A549 (cell line): Measurements from ENCODE around the gene NIPAL1. TPM values are rescaled to one million over a fixed set of nuclear protein-coding genes. Genes with fewer than 3 reads are reported as not detected.

Experiments used
- ATAC-seq, 2 experiments: fragments of 200-7000 bp in 1 of 2; fragments of >200 bp in 1 of 2; cut with Nextera tagmentation in 1 of 2; cut with Tn5 transposase in 1 of 2; 3 replicates each; pipeline versions ENCODE4 v1.8.0 to v1.9.1; 2018 to 2020; ENCODE audit warnings: mild to moderate bottlenecking in 1 of 2, moderate library complexity in 1 of 2
- CTCF ChIA-PET: fragments of 300-600 bp; sonication (Branson Sonifier 250); formaldehyde crosslinking; extraction: SDS; loops from one replicate; lab custom pipeline; 2021; ENCODE audit warnings: antibody characterized with exemption, inconsistent platforms; lab: Yijun Ruan, JAX
- POLR2A ChIA-PET: fragments of 350-600 bp; formaldehyde crosslinking; extraction: SDS; loops from one replicate; lab custom pipeline; 2021; ENCODE audit warnings: antibody characterized with exemption, inconsistent platforms; lab: Yijun Ruan, JAX
- DNase-seq, 2 experiments: peaks; one replicate each; pipeline versions ENCODE4 v3.0.0 to v3.0.0-alpha.2; 2011 to 2016; ENCODE audit warnings: low read depth in 1 of 2, low spot score in 1 of 2
- FAIRE-seq: peaks from 2 replicates; lab custom pipeline; 2011; peaks lifted over from hg19 to GRCh38; lab: Jason Lieb, UNC
- H3K27ac ChIP-seq, 2 experiments: fragments of >200 bp; sonication (Bioruptor Twin); formaldehyde crosslinking; 3 replicates each; pipeline ENCODE4 v1.5.1; 2016 to 2017
- H3K4me1 ChIP-seq: fragments of >200 bp; sonication (Bioruptor Twin); formaldehyde crosslinking; 3 replicates; pipeline ENCODE4 v1.6.1; 2016
- H3K4me2 ChIP-seq: fragments of >200 bp; sonication (Bioruptor Twin); formaldehyde crosslinking; 3 replicates; pipeline ENCODE4 v1.6.1; 2016
- H3K4me3 ChIP-seq: fragments of >200 bp; sonication (Bioruptor Twin); formaldehyde crosslinking; 3 replicates; pipeline ENCODE4 v1.5.1; 2016
- H3K9me3 ChIP-seq: fragments of >200 bp; sonication (Bioruptor Twin); formaldehyde crosslinking; 3 replicates; pipeline ENCODE4 v1.6.1; 2016
- CBX2 ChIP-seq: fragments of 200-600 bp; sonication (generic); IDR thresholded peaks from 2 replicates; pipeline ENCODE4 v1.6.1; 2016; ENCODE audit warnings: low read depth, mild to moderate bottlenecking, borderline replicate concordance
- EHF ChIP-seq: fragments of 250-450 bp; sonication (Bioruptor Pico); IDR thresholded peaks from 2 replicates; pipeline ENCODE4 v1.5.0; 2020; ENCODE audit warnings: mild to moderate bottlenecking
- EHMT2 ChIP-seq: fragments of 200-600 bp; sonication (generic); IDR thresholded peaks from 2 replicates; pipeline ENCODE4 v1.6.1; 2016; ENCODE audit warnings: antibody characterized with exemption, low read depth, mild to moderate bottlenecking, moderate library complexity
- EP300 ChIP-seq, 2 experiments: fragments of >200 bp; sonication (Bioruptor Twin); formaldehyde crosslinking; IDR thresholded peaks; 2 replicates in 1 of 2; 3 replicates in 1 of 2; pipeline ENCODE4 v1.6.1; 2016 to 2017
- FOSB ChIP-seq: fragments of 250-450 bp; sonication (Bioruptor Pico); IDR thresholded peaks from 2 replicates; pipeline ENCODE4 v1.5.0; 2020; ENCODE audit warnings: mild to moderate bottlenecking, moderate library complexity
- FOSL2 ChIP-seq, 2 experiments: fragments of 450-650 bp in 1 of 2; fragments of >200 bp in 1 of 2; sonication (Bioruptor Twin) in 1 of 2; formaldehyde crosslinking; IDR thresholded peaks; 2 replicates each; pipeline versions ENCODE4 v1.5.0 to v1.6.1; 2016 to 2020; ENCODE audit warnings: mild to moderate bottlenecking in 1 of 2, moderate library complexity in 1 of 2
- GATA3 ChIP-seq: IDR thresholded peaks from 2 replicates; pipeline ENCODE4 v1.6.1; 2012; ENCODE audit warnings: borderline replicate concordance
- JUN ChIP-seq, 2 experiments: fragments of >200 bp; sonication (Bioruptor Twin); formaldehyde crosslinking; IDR thresholded peaks; 2 replicates in 1 of 2; 3 replicates in 1 of 2; pipeline ENCODE4 v1.6.1; 2016 to 2017
- NFE2L2 ChIP-seq: fragments of 150-350 bp; conservative IDR thresholded peaks from 2 replicates; pipeline ENCODE4 v1.6.1; 2014; ENCODE audit warnings: low read length
- PHF8 ChIP-seq: fragments of 200-600 bp; sonication (generic); IDR thresholded peaks from 2 replicates; pipeline ENCODE4 v1.6.1; 2016; ENCODE audit warnings: low read depth, mild to moderate bottlenecking, antibody characterized with exemption, moderate library complexity, borderline replicate concordance
- POLR2A ChIP-seq: IDR thresholded peaks from 2 replicates; pipeline ENCODE4 v1.6.1; 2012; ENCODE audit warnings: mild to moderate bottlenecking, low read length
- POLR2AphosphoS2 ChIP-seq: conservative IDR thresholded peaks from 2 replicates; pipeline ENCODE4 v1.6.1; 2012; ENCODE audit warnings: low read length, improper control_type of control experiment, inconsistent platforms
- RAD21 ChIP-seq, 2 experiments: fragments of >200 bp in 1 of 2; sonication (Bioruptor Twin) in 1 of 2; formaldehyde crosslinking in 1 of 2; IDR thresholded peaks in 1 of 2; conservative IDR thresholded peaks in 1 of 2; 2 replicates in 1 of 2; 3 replicates in 1 of 2; pipeline ENCODE4 v1.6.1; 2012 to 2018; ENCODE audit warnings: inconsistent platforms in 1 of 2
- RARB ChIP-seq: fragments of 250-450 bp; sonication (Bioruptor Pico); IDR thresholded peaks from 2 replicates; pipeline ENCODE4 v1.8.0; 2021; ENCODE audit warnings: mild to moderate bottlenecking, moderate library complexity
- RNF2 ChIP-seq: fragments of 200-600 bp; sonication (generic); IDR thresholded peaks from 2 replicates; pipeline ENCODE4 v1.6.1; 2016; ENCODE audit warnings: low read depth, mild to moderate bottlenecking, antibody characterized with exemption, moderate library complexity, borderline replicate concordance
- ZNF302 ChIP-seq: fragments of 250-450 bp; sonication (Bioruptor Pico); IDR thresholded peaks from 2 replicates; pipeline ENCODE4 v1.9.0; 2021; ENCODE audit warnings: inconsistent platforms, mild to moderate bottlenecking, moderate library complexity
- ZSCAN20 ChIP-seq: fragments of 250-450 bp; sonication (Bioruptor Pico); IDR thresholded peaks from 2 replicates; pipeline ENCODE4 v1.8.0; 2022; ENCODE audit warnings: mild to moderate bottlenecking, moderate library complexity
- WGBS: methylation state at CpG from one replicate; pipeline ENCODE4 v1.1.6; 2017; ENCODE audit errors: missing lambda C conversion rate; 5-methylcytosine and 5-hydroxymethylcytosine counted together
- polyA plus RNA-seq, 4 experiments: library from polyadenylated mRNA; depleted of rRNA in 3 of 4; stranded (reverse); fragments of >200 nt; fragmentation: RNase III in 1 of 4; extraction: RNeasy Plus Mini Kit Qiagen cat#74134 plus additional on column Dnase treatment in 1 of 4; gene quantifications; 2 replicates in 3 of 4; 3 replicates in 1 of 4; pipeline ENCODE4 v1.2.3, GENCODE V29; 2011 to 2017
- TF ChIP-seq, protein P1 (sequence below): fragments of 250-450 bp; sonication (Bioruptor Pico); IDR thresholded peaks from 2 replicates; pipeline ENCODE4 v1.5.0; 2021; ENCODE audit warnings: mild to moderate bottlenecking, moderate library complexity, borderline replicate concordance
- TF ChIP-seq, protein P2 (sequence below): fragments of 450-650 bp; IDR thresholded peaks from 2 replicates; pipeline ENCODE4 v1.6.1; 2014; ENCODE audit warnings: antibody characterized with exemption

The NIPAL1 gene
- polyA plus RNA-seq, 2 of the 4 experiments (the other 2 are of a cell fraction) = 0.41 to 0.47 TPM

DNA sequence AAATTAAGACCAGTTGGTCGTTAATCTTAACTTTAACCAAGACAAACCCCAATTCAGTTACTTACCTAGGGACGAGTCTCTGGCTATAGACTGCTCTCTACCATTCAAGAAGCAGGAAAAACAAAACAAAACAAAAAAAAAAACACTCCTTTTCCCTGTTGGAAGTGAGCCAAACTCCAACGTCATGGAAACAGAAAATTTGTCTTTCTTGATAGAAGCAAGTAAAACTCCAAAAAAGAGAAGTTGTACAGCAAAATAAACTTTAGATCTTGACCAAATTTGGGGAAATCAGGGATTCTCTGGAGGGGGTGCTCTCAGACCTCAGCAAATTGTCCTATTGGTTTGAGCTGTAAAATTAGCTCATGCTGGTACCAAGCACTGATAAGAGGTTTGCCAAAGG is 3.7 kb upstream of the NIPAL1 start:
- ChIA-PET CTCF (interaction anchor here (1.2 kb wide), 1 partner anchor 115 kb away, joined by 3 read pairs; no protein-coding TSS in a partner anchor), POLR2A (no interaction called here)
- no peak overlapping the region for H3K27ac ChIP-seq
- FAIRE-seq (no peak), DNase-seq (no peak), ATAC-seq (no peak)
- no peak overlapping the region for H3K4me2 ChIP-seq
- WGBS = 10% methylated on average over 3 of the region's 3 CpGs
- no peak overlapping the region for H3K4me3 ChIP-seq
- H3K9me3 ChIP-seq = no peaks in the 10 kb centered on the region
- H3K4me1 ChIP-seq = no peaks in the 10 kb centered on the region
- TF ChIP-seq, protein P1, sequence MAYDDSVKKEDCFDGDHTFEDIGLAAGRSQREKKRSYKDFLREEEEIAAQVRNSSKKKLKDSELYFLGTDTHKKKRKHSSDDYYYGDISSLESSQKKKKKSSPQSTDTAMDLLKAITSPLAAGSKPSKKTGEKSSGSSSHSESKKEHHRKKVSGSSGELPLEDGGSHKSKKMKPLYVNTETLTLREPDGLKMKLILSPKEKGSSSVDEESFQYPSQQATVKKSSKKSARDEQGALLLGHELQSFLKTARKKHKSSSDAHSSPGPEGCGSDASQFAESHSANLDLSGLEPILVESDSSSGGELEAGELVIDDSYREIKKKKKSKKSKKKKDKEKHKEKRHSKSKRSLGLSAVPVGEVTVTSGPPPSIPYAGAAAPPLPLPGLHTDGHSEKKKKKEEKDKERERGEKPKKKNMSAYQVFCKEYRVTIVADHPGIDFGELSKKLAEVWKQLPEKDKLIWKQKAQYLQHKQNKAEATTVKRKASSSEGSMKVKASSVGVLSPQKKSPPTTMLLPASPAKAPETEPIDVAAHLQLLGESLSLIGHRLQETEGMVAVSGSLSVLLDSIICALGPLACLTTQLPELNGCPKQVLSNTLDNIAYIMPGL (CRISPR knock-in tag) = no peak
- TF ChIP-seq RARB (CRISPR knock-in tag) (no peak), CBX2 (no peak), POLR2AphosphoS2 (no peak), EP300 (IDR thresholded peaks at IDR 0.05) (no peak), POLR2A (no peak)
- TF ChIP-seq, all 56 proteins: peak for 0

DNA sequence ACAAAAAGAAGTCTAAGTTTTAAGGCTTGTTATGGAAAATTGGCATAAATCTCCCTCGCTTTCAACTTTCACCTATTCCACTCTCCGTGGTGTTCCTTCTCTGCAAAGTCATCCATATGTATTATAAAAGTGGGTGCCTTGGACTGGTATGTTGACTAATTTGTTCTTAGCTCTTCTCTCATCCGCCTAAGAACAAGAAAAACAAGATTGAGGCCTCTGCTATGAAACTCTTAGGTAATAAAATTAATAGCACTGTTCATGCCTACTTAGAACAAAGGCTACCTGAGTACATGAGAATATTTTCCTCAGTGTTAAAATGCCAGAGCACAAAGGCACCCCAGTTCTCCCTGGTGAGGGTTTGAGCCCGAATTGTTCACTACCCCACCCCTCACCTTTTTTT is 1.4 kb upstream of the NIPAL1 start:
- no peak for TF ChIP-seq JUN (IDR thresholded peaks at IDR 0.05)
- no peak for TF ChIP-seq GATA3
- no peak for TF ChIP-seq ZNF302 (CRISPR knock-in tag)
- no peak for TF ChIP-seq FOSB
- no peak for TF ChIP-seq EHMT2
- no peak for TF ChIP-seq RNF2
- no peak for TF ChIP-seq RAD21 (conservative IDR thresholded peaks at IDR 0.05 in 1 of 2, IDR thresholded peaks at IDR 0.05 in 1 of 2)
- no peak for TF ChIP-seq PHF8
- TF ChIP-seq FOSL2 (IDR thresholded peaks at IDR 0.05) = no peak
- TF ChIP-seq FOSL2 (CRISPR knock-in tag; IDR thresholded peaks at IDR 0.05) = no peak
- TF ChIP-seq NFE2L2 = no peak
- TF ChIP-seq EHF = no peak
- TF ChIP-seq POLR2AphosphoS2 = no peak
- TF ChIP-seq, protein P2, sequence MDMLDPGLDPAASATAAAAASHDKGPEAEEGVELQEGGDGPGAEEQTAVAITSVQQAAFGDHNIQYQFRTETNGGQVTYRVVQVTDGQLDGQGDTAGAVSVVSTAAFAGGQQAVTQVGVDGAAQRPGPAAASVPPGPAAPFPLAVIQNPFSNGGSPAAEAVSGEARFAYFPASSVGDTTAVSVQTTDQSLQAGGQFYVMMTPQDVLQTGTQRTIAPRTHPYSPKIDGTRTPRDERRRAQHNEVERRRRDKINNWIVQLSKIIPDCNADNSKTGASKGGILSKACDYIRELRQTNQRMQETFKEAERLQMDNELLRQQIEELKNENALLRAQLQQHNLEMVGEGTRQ = no peak
- TF ChIP-seq, all 56 proteins: peak for 0
- WGBS = 53% methylated on average over 4 of the region's 4 CpGs
- ATAC-seq (no peak), DNase-seq (no peak), FAIRE-seq (no peak)
- CTCF ChIA-PET = interaction anchor here (0.7 kb wide), 1 partner anchor 13 kb away, joined by 3 read pairs; no protein-coding TSS in a partner anchor
- POLR2A ChIA-PET = no interaction called here
- no peaks in the 10 kb centered on the region for H3K9me3 ChIP-seq
- H3K4me3 ChIP-seq = no peak overlapping the region
- H3K4me2 ChIP-seq = no peak overlapping the region
- H3K27ac ChIP-seq = no peak overlapping the region
- no peaks in the 10 kb centered on the region for H3K4me1 ChIP-seq

DNA sequence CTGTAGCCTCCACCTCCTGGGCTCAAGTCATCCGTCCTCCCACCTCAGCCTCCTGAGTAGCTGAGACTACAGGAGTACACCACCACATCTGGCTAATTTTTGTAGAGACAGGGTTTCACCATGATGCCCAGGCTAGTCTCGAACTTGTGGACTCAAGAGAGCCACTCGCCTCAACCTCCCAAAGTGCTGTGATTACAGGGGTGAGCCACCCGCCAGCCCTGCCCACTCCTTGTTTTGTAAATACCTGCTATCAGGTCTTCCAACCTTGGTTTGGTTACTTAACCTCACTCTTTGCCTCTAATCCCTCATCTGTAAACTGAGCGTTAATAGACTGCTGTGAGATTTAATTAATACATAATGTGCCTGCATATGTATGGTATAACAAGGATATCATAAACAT is 894 bp upstream of the NIPAL1 start:
- 63% methylated on average over 5 of the region's 5 CpGs for WGBS
- no peak for DNase-seq
- TF ChIP-seq FOSB (no peak), CBX2 (no peak), JUN (IDR thresholded peaks at IDR 0.05) (no peak), ZSCAN20 (CRISPR knock-in tag) (no peak)
- peak overlapping the region; percentile 100 for H3K4me2 ChIP-seq
- H3K27ac ChIP-seq = no peak overlapping the region
- no peak for ATAC-seq
- no peaks in the 10 kb centered on the region for H3K9me3 ChIP-seq
- ChIA-PET CTCF (interaction anchor here (0.9 to 1.2 kb wide), 2 partner anchors 18 to 75 kb away, joined by 3 to 4 read pairs; no protein-coding TSS in a partner anchor), POLR2A (no interaction called here)
- H3K4me1 ChIP-seq = no peaks in the 10 kb centered on the region
- H3K4me3 ChIP-seq = peak overlapping the region; percentile 74
- no peak for FAIRE-seq
